Kidney (tissue), 14 donors: ENCODE results near the gene PIK3CD. TPM values are rescaled to one million over a fixed set of nuclear protein-coding genes. Genes with fewer than 3 reads are reported as not detected.

ENCODE experiments used
- DNase-seq, 5 donors: peaks; one replicate each; pipeline ENCODE4 v3.0.0-alpha.2; 2013 to 2020
- FAIRE-seq: peaks from 2 replicates; lab custom pipeline; 2012; peaks lifted over from hg19 to GRCh38; lab: Jason Lieb, UNC
- H3K27ac ChIP-seq, 2 donors: one replicate each; pipeline ENCODE4 v1.7.0; 2013; ENCODE audit warnings: low read depth in 2 of 2, low read length in 2 of 2, inconsistent platforms in 1 of 2
- H3K27me3 ChIP-seq: one replicate; pipeline ENCODE4 v1.7.1; 2013; ENCODE audit warnings: low read length, inconsistent platforms; ENCODE audit not compliant: control insufficient read depth, insufficient read depth
- H3K36me3 ChIP-seq, 3 donors: one replicate each; pipeline versions ENCODE4 v1.7.0 to v1.7.1; 2013; ENCODE audit warnings: low read length in 3 of 3, control low read depth in 1 of 3, inconsistent platforms in 1 of 3; ENCODE audit not compliant: insufficient read depth in 3 of 3, control insufficient read depth in 2 of 3
- H3K4me1 ChIP-seq, 3 donors: one replicate each; pipeline versions ENCODE4 v1.7.0 to v1.7.1; 2013; ENCODE audit warnings: low read length in 3 of 3, inconsistent platforms in 1 of 3, low read depth in 1 of 3; ENCODE audit not compliant: control insufficient read depth in 2 of 3, insufficient read depth in 2 of 3
- H3K4me3 ChIP-seq, 3 donors: one replicate each; pipeline versions ENCODE4 v1.7.0 to v1.8.1; 2013; ENCODE audit warnings: low read length in 3 of 3, control low read depth in 1 of 3, inconsistent platforms in 1 of 3
- H3K9ac ChIP-seq, 3 donors: one replicate each; pipeline versions ENCODE4 v1.7.0 to v1.7.1; 2013; ENCODE audit warnings: low read length in 3 of 3, control low read depth in 1 of 3, inconsistent platforms in 1 of 3
- H3K9me3 ChIP-seq, 3 donors: one replicate each; pipeline versions ENCODE4 v1.7.0 to v1.7.1; 2013; ENCODE audit warnings: low read length in 3 of 3, control low read depth in 1 of 3, inconsistent platforms in 1 of 3; ENCODE audit not compliant: control insufficient read depth in 2 of 3, insufficient read depth in 1 of 3
- CTCF ChIP-seq: IDR thresholded peaks from 3 replicates; pipeline ENCODE4 v1.5.1; 2012; ENCODE audit warnings: mild to moderate bottlenecking, moderate library complexity, borderline replicate concordance; ENCODE audit not compliant: insufficient read depth; ENCODE audit errors: extremely low read depth
- intact Hi-C: fragments of 100-400 bp; cut with DNase I; formaldehyde crosslinking; loops from one replicate; pipeline ENCODE4 v1.11.1; 2022
- polyA plus RNA-seq: library from polyadenylated mRNA; stranded (reverse); fragments of 350-450 nt; fragmentation: Illumina TruSeq; extraction: RNeasy Lipid Tissue Mini Kit (QIAGEN cat#74804); gene quantifications from one replicate; pipeline ENCODE4 v1.2.3, GENCODE V29; 2014; ENCODE audit warnings: low read depth, low replicate concordance; ENCODE audit not compliant: insufficient read depth
- total RNA-seq: library from RNA; stranded (reverse); fragmentation: NEBNext Ultra II Directional; extraction: Animal tissue kit (Norgen Biotek cat#: 25700); gene quantifications from one replicate; pipeline ENCODE4 v1.2.1, GENCODE V29; 2021
- donor health status: control.
- donor health status: control.
- donor health status: control.
- donor health status: control.
- donor health status: control.
- donor health status: DM: yes; HTN: yes; CAD: no.
- donor health status: Normal renal cell carcinoma (clear cell type).

PIK3CD gene
- total and polyA plus RNA-seq, 2 donors from 2014 or later: 5.3 to 19.7 TPM

DNA sequence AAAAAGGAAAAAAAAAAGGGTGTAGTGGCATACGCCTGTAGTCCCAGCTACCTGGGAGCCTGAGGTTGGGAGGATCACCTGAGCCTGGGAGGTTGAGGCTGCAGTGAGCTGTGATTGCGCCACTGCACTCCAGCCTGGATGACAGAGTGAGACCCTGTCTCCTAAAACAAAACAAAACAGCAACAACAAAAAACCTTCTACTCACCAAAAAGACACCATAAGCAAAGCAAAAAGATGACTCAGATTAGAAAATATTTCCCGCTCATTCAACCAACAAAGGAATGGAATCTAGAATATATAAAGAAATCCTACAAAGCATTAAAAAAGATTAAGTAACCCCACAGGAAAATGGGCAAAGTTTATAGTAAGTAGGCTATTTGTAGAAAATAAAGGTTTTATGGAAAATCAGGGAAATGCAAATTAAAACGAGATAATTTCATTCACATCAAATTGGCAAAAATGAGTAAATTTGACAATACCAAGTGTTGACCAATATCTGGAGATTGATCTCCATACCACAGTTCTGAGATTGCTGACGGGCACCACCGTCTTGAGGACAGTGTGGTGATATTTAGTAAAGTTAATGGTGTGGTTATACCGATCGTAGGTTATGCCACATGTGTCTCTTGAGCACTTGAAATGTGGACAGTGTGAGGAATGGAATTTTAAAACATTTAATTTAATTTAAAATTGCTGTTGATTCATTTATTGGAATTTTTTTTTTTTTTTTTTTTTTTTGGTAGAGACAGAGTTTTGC is 54.0 kb downstream of the PIK3CD start:
- Histone ChIP-seq H3K36me3 (no peaks in the 10 kb centered on the region), H3K9me3 (peaks cover 0 to 2% (median 0%) of the 10 kb centered on the region in 3 donors), H3K4me3 (no peak overlapping the region), H3K27me3 (no peaks in the 10 kb centered on the region), H3K4me1 (no peaks in the 10 kb centered on the region), H3K27ac (no peak overlapping the region), H3K9ac (no peak overlapping the region)
- DNase-seq (no peak), FAIRE-seq (no peak)
- intact Hi-C loops: no loop called here
- no peak for TF ChIP-seq CTCF

- Histone ChIP-seq H3K4me3 (no peak overlapping the region), H3K9me3 (peaks cover 0 to 2% (median 0%) of the 10 kb centered on the region in 3 donors), H3K27ac (no peak overlapping the region), H3K36me3 (peaks cover 0 to under 1% (median 0%) of the 10 kb centered on the region in 3 donors), H3K27me3 (no peaks in the 10 kb centered on the region), H3K9ac (no peak overlapping the region), H3K4me1 (no peaks in the 10 kb centered on the region)
- TF ChIP-seq CTCF: no peak
- intact Hi-C loops: no loop called here
- no peak for DNase-seq
- no peak for FAIRE-seq
These were observed 54.6 kb downstream of the PIK3CD start for GRCh38 chr1:9706178-9706577.

GRCh38 chr1:9710037-9710436 is 58.5 kb downstream of the PIK3CD start:
- DNase-seq (peak in 1 of 5 donors; percentile 66), FAIRE-seq (no peak)
- Histone ChIP-seq H3K27ac (no peak overlapping the region), H3K4me3 (no peak overlapping the region), H3K27me3 (no peaks in the 10 kb centered on the region), H3K9me3 (no peaks in the 10 kb centered on the region), H3K36me3 (peaks cover 0 to 2% (median 0%) of the 10 kb centered on the region in 3 donors), H3K9ac (no peak overlapping the region), H3K4me1 (no peaks in the 10 kb centered on the region)
- TF ChIP-seq CTCF: no peak
- intact Hi-C loops: no loop called here
